ENCODE measurements around the gene ZNF660. TPM values are rescaled to one million over a fixed set of nuclear protein-coding genes. Genes with fewer than 3 reads are reported as not detected.

ZNF660 gene
- total RNA-seq, 2 donors from 2014 or later: 3.8 to 6.4 TPM

GRCh38 chr3:44642337-44642736 lies 57.6 kb downstream of the ZNF660 start:
- H3K27me3 ChIP-seq (replicated peaks; ENCODE audit: insufficient read depth): no peaks in the 10 kb centered on the region
- no peaks in the 10 kb centered on the region for H3K4me1 ChIP-seq (ENCODE audit: control insufficient read depth in 1 of 2, low read depth in 2 of 2)
- ATAC-seq (ENCODE audit: insufficient number of reproducible peaks, low FRiP score, low read depth) (no peak), DNase-seq (ENCODE audit: low spot score) (no peak)
- H3K4me3 ChIP-seq: peak overlapping the region; percentile 1
- no peak overlapping the region for H3K27ac ChIP-seq
- TF ChIP-seq CTCF (IDR thresholded peaks at IDR 0.05): no peak
- peaks cover 58% of the 10 kb centered on the region for H3K36me3 ChIP-seq
- peaks cover 64% of the 10 kb centered on the region for H3K9me3 ChIP-seq

- Histone ChIP-seq H3K4me3 (no peak overlapping the region), H3K27ac (no peak overlapping the region), H3K9me3 (peaks cover 60% of the 10 kb centered on the region), H3K27me3 (replicated peaks; ENCODE audit: insufficient read depth) (no peaks in the 10 kb centered on the region), H3K4me1 (ENCODE audit: control insufficient read depth in 1 of 2, low read depth in 2 of 2) (peaks cover 0 to under 1% of the 10 kb centered on the region in 2 donors), H3K36me3 (peaks cover 53% of the 10 kb centered on the region)
- ATAC-seq (ENCODE audit: insufficient number of reproducible peaks, low FRiP score, low read depth) (no peak), DNase-seq (ENCODE audit: low spot score) (no peak)
- TF ChIP-seq CTCF (IDR thresholded peaks at IDR 0.05): no peak
Measured at GRCh38 chr3:44643024-44643423, 58.3 kb downstream of the ZNF660 start.

GRCh38 chr3:44647771-44648170 lies 63.0 kb downstream of the ZNF660 start:
- Histone ChIP-seq H3K27me3 (replicated peaks; ENCODE audit: insufficient read depth) (no peaks in the 10 kb centered on the region), H3K4me1 (ENCODE audit: control insufficient read depth in 1 of 2, low read depth in 2 of 2) (peaks cover 0 to 9% of the 10 kb centered on the region in 2 donors), H3K9me3 (peaks cover 19% of the 10 kb centered on the region), H3K36me3 (peaks cover 20% of the 10 kb centered on the region), H3K4me3 (no peak overlapping the region), H3K27ac (no peak overlapping the region)
- ATAC-seq (ENCODE audit: insufficient number of reproducible peaks, low FRiP score, low read depth) (no peak), DNase-seq (ENCODE audit: low spot score) (no peak)
- no peak for TF ChIP-seq CTCF (IDR thresholded peaks at IDR 0.05)

- peak within 1 kb of the TSS; percentile 79 for H3K4me3 ChIP-seq
- H3K9me3 ChIP-seq: peaks cover 9% of the 10 kb centered on the region
- no peaks in the 10 kb centered on the region for H3K27me3 ChIP-seq (replicated peaks; ENCODE audit: insufficient read depth)
- ATAC-seq (ENCODE audit: insufficient number of reproducible peaks, low FRiP score, low read depth) (no peak), DNase-seq (ENCODE audit: low spot score) (no peak)
- TF ChIP-seq CTCF (IDR thresholded peaks at IDR 0.05): no peak
- peaks cover 21% of the 10 kb centered on the region for H3K36me3 ChIP-seq
- peak within 1 kb of the TSS; percentile 31 to 65 for H3K27ac ChIP-seq
- peaks cover 0 to 9% of the 10 kb centered on the region in 2 donors for H3K4me1 ChIP-seq (ENCODE audit: control insufficient read depth in 1 of 2, low read depth in 2 of 2)
Measured at GRCh38 chr3:44648564-44649229, 63.9 kb downstream of the ZNF660 start, which contains the start of gene ZNF35. ZNF35 (plus strand) TSS chr3:44648732; CDS start chr3:44651068, 2,336 bp downstream.

Other genes starting within 250 kb of the ZNF660 start
- 10 to 100 TPM; 14.8 to 32.1 TPM for gene TCAIM, start 246.2 kb upstream of the ZNF660 start, total RNA-seq
- gene ZNF445, start 107.3 kb upstream of the ZNF660 start, total RNA-seq: 10 to 100 TPM in 1 of 2 donors, 1 to 10 TPM in 1; 9.2 to 15.7 TPM
- gene ZKSCAN7, start 29.8 kb upstream of the ZNF660 start, total RNA-seq: 1 to 10 TPM; 2.5 to 5.4 TPM
- gene ZNF197, start 40.1 kb downstream of the ZNF660 start, total RNA-seq: 10 to 100 TPM in 1 of 2 donors, 1 to 10 TPM in 1; 9.6 to 20.0 TPM
- gene ZNF35, start 63.8 kb downstream of the ZNF660 start, total RNA-seq: 10 to 100 TPM in 1 of 2 donors, 1 to 10 TPM in 1; 6.6 to 28.1 TPM
- 1 to 10 TPM; 3.7 to 4.5 TPM for gene ZNF502, start 127.7 kb downstream of the ZNF660 start, total RNA-seq
- gene ZNF501, start 144.7 kb downstream of the ZNF660 start, total RNA-seq: 1 to 10 TPM; 3.0 to 3.6 TPM
- gene KIAA1143, start 176.7 kb downstream of the ZNF660 start, total RNA-seq: 10 to 100 TPM; 16.9 to 28.9 TPM
- 1 to 10 TPM in 1 of 2 donors, under 1 TPM in 1; 0.42 to 2.4 TPM for gene KIF15, start 176.8 kb downstream of the ZNF660 start, total RNA-seq